ENCODE measurements around the gene PIP4K2C.

PIP4K2C gene

DNA sequence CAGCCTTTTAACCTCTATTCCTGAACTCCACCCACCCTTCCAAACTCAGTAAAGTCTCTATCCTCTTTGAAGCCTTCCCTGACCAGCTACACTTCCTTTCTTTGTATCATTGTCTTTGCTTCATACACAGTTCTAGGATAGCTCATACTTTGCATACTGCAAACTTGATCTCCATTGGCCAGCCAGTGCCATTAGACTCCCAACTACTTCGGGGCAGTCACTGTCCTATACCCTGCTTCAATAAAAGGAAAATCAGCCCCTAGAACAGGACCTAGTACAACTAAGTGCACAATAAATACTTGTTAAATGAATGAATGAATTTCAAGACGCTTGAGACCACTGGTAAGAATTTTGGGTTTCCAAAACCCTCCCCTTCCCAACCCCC is 521 bp upstream of the PIP4K2C start:
- no peak for FAIRE-seq
- DNase-seq (ENCODE audit: insufficient read length), result no peak
- no peak for TF ChIP-seq TAF1 (IDR thresholded peaks at IDR 0.05; ENCODE audit: borderline replicate concordance, low read depth, low read length)
- no peak for TF ChIP-seq POLR2A (IDR thresholded peaks at IDR 0.05; ENCODE audit: low read depth, low read length)
- no peak for TF ChIP-seq POLR2AphosphoS5 (IDR thresholded peaks at IDR 0.05; ENCODE audit: low read depth, low read length)

DNA sequence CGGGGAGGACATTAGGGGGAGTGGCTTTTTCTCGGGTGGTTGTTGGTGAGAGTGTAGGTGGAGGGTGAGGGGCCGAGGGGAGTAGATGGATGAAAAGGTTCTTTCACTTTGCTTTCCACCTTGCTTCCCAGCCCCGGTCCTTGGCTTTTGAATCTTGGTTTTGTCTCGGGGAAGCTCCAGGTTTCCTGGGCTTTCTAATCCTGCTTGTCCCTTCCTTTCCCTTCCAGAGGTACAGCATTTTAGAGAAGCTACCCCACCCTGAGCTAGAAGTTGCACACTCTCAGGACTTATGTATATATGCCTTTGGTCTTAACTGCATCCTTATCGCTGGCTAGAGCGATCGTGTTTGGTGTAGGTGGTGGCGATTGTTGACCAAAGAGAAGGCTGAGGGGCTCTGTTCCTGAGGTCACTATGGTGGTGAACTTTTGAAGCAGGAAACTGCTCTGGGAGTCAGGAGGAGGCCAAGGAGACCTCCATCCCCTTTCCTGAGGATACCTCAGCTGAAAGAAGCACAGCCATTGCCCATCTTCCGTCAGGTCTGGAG is 862 bp downstream of the PIP4K2C start:
- no peak for TF ChIP-seq POLR2A (IDR thresholded peaks at IDR 0.05; ENCODE audit: low read depth, low read length)
- no peak for TF ChIP-seq POLR2AphosphoS5 (IDR thresholded peaks at IDR 0.05; ENCODE audit: low read depth, low read length)
- no peak for TF ChIP-seq TAF1 (IDR thresholded peaks at IDR 0.05; ENCODE audit: borderline replicate concordance, low read depth, low read length)
- no peak for FAIRE-seq
- DNase-seq (ENCODE audit: insufficient read length), result no peak

DNA sequence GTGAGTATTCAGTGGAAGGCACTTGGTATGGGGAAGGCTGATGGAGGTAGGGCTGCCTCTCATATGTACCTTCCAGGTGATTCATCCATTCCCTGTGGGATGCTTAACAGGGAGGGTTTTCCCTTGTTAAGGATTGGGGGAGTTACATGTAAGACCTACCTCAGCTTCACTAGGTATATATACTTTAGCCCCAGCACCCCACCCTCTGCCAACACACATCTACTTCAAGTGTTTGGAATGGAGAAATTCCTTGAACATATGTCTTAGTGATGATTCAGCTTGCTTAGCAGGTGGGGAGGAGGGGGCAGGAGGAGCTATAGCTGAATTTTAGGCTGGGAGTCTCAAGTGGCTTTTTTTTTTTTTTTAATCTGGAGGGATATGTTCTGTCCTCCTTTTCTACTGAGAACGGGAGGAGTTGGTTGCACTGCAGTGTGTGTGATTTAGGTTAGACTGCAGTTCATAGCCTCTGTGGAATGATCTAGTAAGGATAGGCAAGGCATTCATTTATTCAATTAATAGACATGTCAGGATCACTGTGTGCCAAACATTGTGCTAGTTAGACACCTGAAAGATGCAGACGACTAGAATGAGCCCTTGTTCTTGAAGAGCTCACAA is 1.7 kb downstream of the PIP4K2C start:
- FAIRE-seq (no peak), DNase-seq (ENCODE audit: insufficient read length) (no peak)
- TF ChIP-seq POLR2AphosphoS5 (IDR thresholded peaks at IDR 0.05; ENCODE audit: low read depth, low read length) (no peak), TAF1 (IDR thresholded peaks at IDR 0.05; ENCODE audit: borderline replicate concordance, low read depth, low read length) (no peak), POLR2A (IDR thresholded peaks at IDR 0.05; ENCODE audit: low read depth, low read length) (no peak)

DNA sequence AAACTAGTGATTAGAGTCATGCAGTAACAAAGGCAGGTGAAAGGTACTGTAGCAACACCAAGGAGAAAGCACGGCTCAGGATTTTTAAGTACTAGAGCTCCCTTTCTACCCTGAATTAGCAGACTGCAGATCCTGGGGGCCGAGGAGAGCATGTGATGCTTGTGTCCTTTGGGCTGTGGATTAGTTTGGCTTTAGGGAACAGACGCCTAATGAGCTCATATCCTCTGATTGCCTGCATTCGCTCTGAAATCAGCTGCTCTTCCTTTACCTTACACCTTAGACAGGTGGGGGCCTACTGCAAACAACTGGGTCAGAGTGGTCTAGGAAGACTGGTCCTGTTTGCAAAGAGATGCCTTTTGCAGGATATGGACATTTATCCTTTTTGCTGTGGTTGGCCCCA is 2.2 kb downstream of the PIP4K2C start:
- FAIRE-seq, result no peak
- TF ChIP-seq POLR2A (IDR thresholded peaks at IDR 0.05; ENCODE audit: low read depth, low read length) (no peak), TAF1 (IDR thresholded peaks at IDR 0.05; ENCODE audit: borderline replicate concordance, low read depth, low read length) (no peak), POLR2AphosphoS5 (IDR thresholded peaks at IDR 0.05; ENCODE audit: low read depth, low read length) (no peak)

DNA sequence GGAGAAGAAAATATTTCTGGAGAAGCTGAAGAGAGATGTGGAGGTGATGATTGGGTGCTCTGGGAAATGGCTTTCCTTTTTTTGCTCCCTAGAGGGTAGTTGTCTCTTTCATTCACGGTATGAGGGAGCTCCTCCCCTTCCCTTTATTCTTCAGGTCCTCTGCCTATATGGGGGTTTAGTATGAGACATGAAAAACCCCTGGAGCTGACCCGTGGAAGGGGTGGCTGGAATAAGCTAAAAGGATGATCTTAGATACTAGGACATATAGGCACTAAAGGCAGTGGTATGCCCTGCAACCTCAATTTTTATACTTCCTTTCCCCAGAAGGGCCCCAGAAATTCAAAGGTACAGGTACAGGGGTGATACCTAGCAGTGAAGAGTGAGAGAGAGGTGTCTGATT is 9.4 kb downstream of the PIP4K2C start:
- DNase-seq (ENCODE audit: insufficient read length) (no peak), FAIRE-seq (no peak)
- TF ChIP-seq POLR2A (IDR thresholded peaks at IDR 0.05; ENCODE audit: low read depth, low read length) (no peak), TAF1 (IDR thresholded peaks at IDR 0.05; ENCODE audit: borderline replicate concordance, low read depth, low read length) (no peak), POLR2AphosphoS5 (IDR thresholded peaks at IDR 0.05; ENCODE audit: low read depth, low read length) (no peak)

More for the DNA sequence above, 2.2 kb downstream of the PIP4K2C start:
- DNase-seq (ENCODE audit: insufficient read length), result no peak

DNA sequence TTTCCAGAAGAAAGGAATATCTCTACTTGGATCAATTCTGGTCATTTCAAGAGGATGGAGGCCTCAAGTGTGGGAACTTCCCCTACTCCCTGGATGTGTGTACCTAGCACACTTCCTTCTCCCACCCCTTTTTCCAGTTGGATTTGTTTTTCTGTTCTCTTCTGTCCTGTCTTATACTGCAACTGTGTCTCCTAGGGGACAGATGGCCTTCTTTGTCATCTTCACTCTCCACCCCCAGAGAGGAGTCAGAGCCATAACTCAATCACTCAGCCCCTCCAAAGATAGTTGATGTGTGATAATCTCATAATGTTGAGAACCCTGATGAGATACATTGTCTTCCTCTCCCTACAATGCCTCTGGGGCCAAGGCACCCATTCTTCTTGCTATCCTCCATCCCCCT is 11.6 kb downstream of the PIP4K2C start:
- no peak for DNase-seq (ENCODE audit: insufficient read length)
- no peak for FAIRE-seq
- TF ChIP-seq TAF1 (IDR thresholded peaks at IDR 0.05; ENCODE audit: borderline replicate concordance, low read depth, low read length), result no peak
- TF ChIP-seq POLR2AphosphoS5 (IDR thresholded peaks at IDR 0.05; ENCODE audit: low read depth, low read length), result no peak
- TF ChIP-seq POLR2A (IDR thresholded peaks at IDR 0.05; ENCODE audit: low read depth, low read length), result no peak

DNA sequence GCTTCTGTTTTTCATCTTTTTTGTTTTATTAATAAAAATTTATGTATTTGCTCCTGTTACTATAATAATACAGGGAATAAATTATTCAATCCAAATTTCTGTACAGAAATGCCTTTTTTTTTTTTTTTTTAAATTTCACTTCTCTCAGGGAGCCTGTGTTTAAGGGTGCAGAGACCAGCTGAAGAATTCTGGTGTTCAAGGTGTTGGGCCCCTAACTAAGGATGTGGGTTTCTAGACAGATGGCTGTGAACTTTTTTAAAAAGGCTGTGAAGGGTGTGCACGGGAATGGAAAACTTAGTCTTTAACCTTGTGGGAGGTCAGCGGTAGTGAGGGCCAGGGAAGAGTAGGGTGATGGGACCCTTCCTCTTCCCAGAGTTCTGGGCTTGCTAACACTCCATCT is 12.3 kb downstream of the PIP4K2C start:
- no peak for DNase-seq (ENCODE audit: insufficient read length)
- FAIRE-seq, result no peak
- TF ChIP-seq TAF1 (IDR thresholded peaks at IDR 0.05; ENCODE audit: borderline replicate concordance, low read depth, low read length) (no peak), POLR2A (IDR thresholded peaks at IDR 0.05; ENCODE audit: low read depth, low read length) (no peak), POLR2AphosphoS5 (IDR thresholded peaks at IDR 0.05; ENCODE audit: low read depth, low read length) (no peak)

DNA sequence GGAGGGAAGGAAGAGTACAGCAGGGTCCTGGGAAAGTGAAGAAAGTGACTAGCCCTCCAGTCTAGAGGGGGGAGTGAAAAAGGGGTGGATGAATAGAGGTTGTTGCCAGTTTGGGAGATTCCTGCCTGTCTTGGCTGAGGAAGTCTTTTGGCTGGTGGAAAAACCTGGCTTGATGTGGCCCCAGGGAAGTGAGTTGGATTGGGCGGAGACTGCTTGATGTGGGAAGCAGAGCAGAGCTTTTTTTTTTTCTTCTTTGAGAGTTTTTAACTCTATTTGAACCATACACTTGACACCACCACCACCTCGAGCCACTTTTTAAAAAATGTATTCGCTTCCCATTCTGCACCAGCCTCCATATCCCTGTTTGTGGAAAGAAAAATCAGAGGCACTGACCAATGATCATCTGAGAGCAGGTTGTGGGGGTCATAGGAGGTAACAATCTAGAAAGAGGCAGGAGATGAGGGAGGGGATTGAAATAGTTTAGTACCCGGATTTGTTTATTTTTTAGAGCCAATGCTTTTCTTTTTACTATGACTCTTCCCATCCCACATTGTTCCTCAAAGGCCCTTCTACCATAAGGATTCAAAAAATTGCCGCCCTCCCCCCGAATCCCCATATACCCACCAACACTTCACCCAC is 12.9 kb downstream of the PIP4K2C start:
- DNase-seq (ENCODE audit: insufficient read length) (no peak), FAIRE-seq (no peak)
- no peak for TF ChIP-seq TAF1 (IDR thresholded peaks at IDR 0.05; ENCODE audit: borderline replicate concordance, low read depth, low read length)
- TF ChIP-seq POLR2AphosphoS5 (IDR thresholded peaks at IDR 0.05; ENCODE audit: low read depth, low read length), result no peak
- no peak for TF ChIP-seq POLR2A (IDR thresholded peaks at IDR 0.05; ENCODE audit: low read depth, low read length)

DNA sequence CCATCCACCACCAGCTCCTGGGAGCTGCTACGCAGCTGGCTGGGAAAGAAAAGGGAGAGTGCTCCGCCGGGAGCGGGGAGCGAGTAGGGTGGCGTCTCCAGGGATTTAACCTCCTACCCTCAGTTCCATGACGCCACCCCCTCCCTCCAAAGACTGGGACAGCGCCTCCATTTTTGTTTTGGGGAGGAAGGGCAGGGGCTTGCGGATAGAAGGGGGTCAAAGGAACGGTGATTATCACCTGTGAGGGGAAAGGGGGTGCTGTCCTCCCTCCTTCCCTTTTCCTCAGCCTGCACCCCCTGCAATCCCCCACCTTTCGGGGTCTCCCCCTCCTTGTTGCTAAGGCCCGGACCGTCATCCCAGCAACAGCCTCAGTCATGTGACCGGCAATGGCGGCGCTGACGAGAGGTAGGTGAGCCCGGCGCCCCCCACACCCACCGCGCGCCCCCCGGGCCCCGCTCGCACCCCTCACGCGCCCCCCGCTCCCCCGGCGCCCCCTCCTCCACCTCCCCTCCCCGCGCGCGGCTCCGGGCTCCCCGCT is 13.5 kb downstream of the PIP4K2C start, which contains the start of gene DTX3:
Gene DTX3, plus strand, starts transcription at position 371 of the 538 bp plus-strand sequence. CDS start 1,694 bp downstream, outside the sequence.
- DNase-seq (ENCODE audit: insufficient read length) (peak; percentile 60), FAIRE-seq (peak; percentile 80)
- TF ChIP-seq POLR2AphosphoS5 (IDR thresholded peaks at IDR 0.05; ENCODE audit: low read depth, low read length), result no peak
- TF ChIP-seq TAF1 (IDR thresholded peaks at IDR 0.05; ENCODE audit: borderline replicate concordance, low read depth, low read length), result peak; percentile 14; the same call in 1 of the 2 replicates

DNA sequence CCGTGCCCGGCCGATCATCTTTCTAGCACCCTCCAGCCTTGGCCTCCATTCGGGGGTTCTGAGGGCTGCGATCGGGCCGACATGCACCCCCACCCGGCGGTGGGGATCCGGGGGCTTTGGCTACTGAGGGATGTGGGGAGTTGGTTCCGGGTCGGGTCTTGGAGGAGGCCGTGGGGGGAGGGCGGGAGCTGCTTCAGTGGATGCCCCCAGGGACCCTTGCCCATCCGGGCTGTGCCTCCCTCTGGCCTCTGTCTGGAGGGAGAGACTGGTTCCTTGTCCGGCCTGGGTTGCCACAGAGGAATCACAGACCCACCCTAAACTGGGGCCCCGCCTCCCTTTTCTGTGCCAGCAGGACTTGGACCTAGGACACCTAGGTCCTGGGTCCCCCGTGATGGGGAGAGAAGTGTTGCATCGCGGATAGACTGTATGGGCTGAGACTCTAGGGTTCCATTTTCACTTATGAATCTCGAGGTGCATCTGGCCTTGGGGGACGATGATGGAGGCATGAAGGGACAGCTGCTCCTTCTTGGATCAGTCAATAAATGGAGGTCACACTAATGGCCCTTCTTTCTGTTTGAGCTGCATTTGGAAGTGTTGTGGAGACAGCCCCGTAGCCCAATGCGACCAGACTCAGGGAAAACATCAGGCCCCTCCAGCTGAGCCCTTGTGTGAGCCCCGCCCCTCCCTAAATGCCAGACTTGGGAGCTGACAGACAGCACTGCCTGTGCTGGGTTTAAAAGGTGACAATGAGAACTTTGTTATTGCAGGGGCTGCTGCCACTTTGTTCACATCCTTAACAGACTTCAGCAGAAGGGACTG is 14.2 kb downstream of the PIP4K2C start:
- FAIRE-seq (no peak), DNase-seq (ENCODE audit: insufficient read length) (no peak)
- no peak; the same call in 1 of the 2 replicates for TF ChIP-seq POLR2A (IDR thresholded peaks at IDR 0.05; ENCODE audit: low read depth, low read length)
- no peak for TF ChIP-seq POLR2AphosphoS5 (IDR thresholded peaks at IDR 0.05; ENCODE audit: low read depth, low read length)
- no peak for TF ChIP-seq TAF1 (IDR thresholded peaks at IDR 0.05; ENCODE audit: borderline replicate concordance, low read depth, low read length)

DNA sequence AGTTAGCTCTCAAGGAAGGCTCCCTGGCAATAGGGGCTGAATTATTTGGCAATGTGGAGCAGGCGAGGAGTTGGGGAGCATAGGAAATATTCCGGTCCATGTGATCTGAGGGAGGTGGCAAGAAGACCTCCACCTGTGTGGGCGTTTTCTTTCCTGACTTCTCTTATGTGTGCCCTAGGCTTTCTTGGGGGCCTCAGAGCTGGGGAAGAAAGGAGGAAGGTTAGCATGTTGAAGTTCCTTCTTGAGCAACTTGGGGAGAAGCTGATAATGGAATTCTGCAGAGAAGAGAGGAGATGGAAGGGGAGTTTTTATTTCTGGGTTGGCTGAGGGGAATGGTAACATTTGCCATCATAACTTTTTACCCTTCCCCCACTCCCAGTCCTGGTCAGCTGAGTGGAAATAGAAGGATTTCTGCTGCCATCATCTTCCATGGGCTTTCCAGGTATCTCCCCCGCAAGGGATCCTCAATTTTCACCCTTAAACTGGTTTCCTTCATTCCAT is 14.9 kb downstream of the PIP4K2C start:
- no peak for TF ChIP-seq POLR2AphosphoS5 (IDR thresholded peaks at IDR 0.05; ENCODE audit: low read depth, low read length)
- no peak for TF ChIP-seq TAF1 (IDR thresholded peaks at IDR 0.05; ENCODE audit: borderline replicate concordance, low read depth, low read length)
- FAIRE-seq (no peak), DNase-seq (ENCODE audit: insufficient read length) (no peak)

All from GM12892 (cell line).